H1 (cell line): Measurements from ENCODE around the gene PRDM2. TPM values are rescaled to one million over a fixed set of nuclear protein-coding genes. Genes with fewer than 3 reads are reported as not detected.

Experiments used
- CTCF ChIA-PET: fragments of 300-600 bp; sonication (Branson Sonifier 250); formaldehyde crosslinking; loops from one replicate; lab custom pipeline; 2021; ENCODE audit not compliant: partially characterized antibody; lab: Charles Lee
- POLR2A ChIA-PET: fragments of 300-600 bp; sonication (Branson Sonifier 250); formaldehyde crosslinking; loops from one replicate; lab custom pipeline; 2021; ENCODE audit warnings: inconsistent platforms; ENCODE audit not compliant: partially characterized antibody; lab: Charles Lee
- DNase-seq, 2 experiments: peaks; one replicate each; pipeline versions ENCODE4 v3.0.0 to v3.0.0-alpha.2; 2010 to 2022; ENCODE audit warnings: low spot score in 2 of 2, low read depth in 1 of 2, mixed read lengths in 1 of 2
- FAIRE-seq: peaks from 2 replicates; lab custom pipeline; 2011; peaks lifted over from hg19 to GRCh38; lab: Jason Lieb, UNC
- H2AFZ ChIP-seq: 2 replicates; pipeline ENCODE4 v1.8.1; 2012; ENCODE audit warnings: low read length, inconsistent platforms
- H2AK5ac ChIP-seq: 2 replicates; pipeline ENCODE4 v1.6.1; 2013; ENCODE audit warnings: low read depth, low read length
- H2BK120ac ChIP-seq: replicated peaks from 2 replicates; pipeline ENCODE3; 2013; ENCODE audit warnings: low read depth, low read length, inconsistent platforms
- H2BK12ac ChIP-seq: 2 replicates; pipeline ENCODE4 v1.6.1; 2013; ENCODE audit warnings: low read depth, low read length
- H2BK15ac ChIP-seq: 2 replicates; pipeline ENCODE4 v1.6.1; 2013; ENCODE audit warnings: low read length
- H2BK20ac ChIP-seq: 2 replicates; pipeline ENCODE4 v1.6.1; 2013; ENCODE audit warnings: low read length
- H2BK5ac ChIP-seq: 2 replicates; pipeline ENCODE4 v1.6.1; 2013; ENCODE audit warnings: low read depth, low read length
- H3K14ac ChIP-seq: 2 replicates; pipeline ENCODE4 v1.6.1; 2013; ENCODE audit warnings: inconsistent platforms; ENCODE audit not compliant: insufficient read length
- H3K18ac ChIP-seq: 2 replicates; pipeline ENCODE4 v1.6.1; 2013; ENCODE audit warnings: low read length; ENCODE audit errors: extremely low read depth
- H3K23ac ChIP-seq: 2 replicates; pipeline ENCODE4 v1.6.1; 2013; ENCODE audit warnings: inconsistent platforms; ENCODE audit not compliant: insufficient read length
- H3K23me2 ChIP-seq: 2 replicates; pipeline ENCODE4 v1.6.1; 2013; ENCODE audit warnings: low read depth, low read length
- H3K27ac ChIP-seq: 2 replicates; pipeline ENCODE4 v1.6.1; 2011; ENCODE audit warnings: low read depth, low read length, inconsistent platforms
- H3K27me3 ChIP-seq, 4 experiments: replicated peaks in 1 of 4; 1 replicate in 1 of 4; 2 replicates in 3 of 4; pipeline versions ENCODE4 v1.6.1 to v1.8.1; 2011 to 2013; ENCODE audit warnings: low read length in 3 of 4, mild to moderate bottlenecking in 3 of 4, inconsistent platforms in 2 of 4, mixed read lengths in 2 of 4, moderate library complexity in 1 of 4; ENCODE audit not compliant: control insufficient read depth in 3 of 4, insufficient read depth in 3 of 4; ENCODE audit errors: extremely low read depth in 1 of 4
- H3K36me3 ChIP-seq, 4 experiments: 2 replicates each; pipeline versions ENCODE4 v1.6.1 to v1.8.1; 2011 to 2013; ENCODE audit warnings: mild to moderate bottlenecking in 4 of 4, low read length in 3 of 4, moderate library complexity in 2 of 4, control low read depth in 1 of 4, inconsistent platforms in 1 of 4; ENCODE audit not compliant: insufficient read depth in 4 of 4, control insufficient read depth in 2 of 4
- H3K4ac ChIP-seq: replicated peaks from 2 replicates; pipeline ENCODE3; 2013; ENCODE audit warnings: low read length, low read depth, mixed read lengths, inconsistent platforms; ENCODE audit not compliant: insufficient read length
- H3K4me1 ChIP-seq, 4 experiments: replicated peaks in 1 of 4; 1 replicate in 1 of 4; 2 replicates in 3 of 4; pipeline versions ENCODE4 v1.6.1 to v1.8.1; 2011 to 2013; ENCODE audit warnings: low read length in 3 of 4, inconsistent platforms in 2 of 4, mixed read lengths in 1 of 4; ENCODE audit not compliant: insufficient read depth in 4 of 4, control insufficient read depth in 3 of 4
- H3K4me2 ChIP-seq, 2 experiments: 2 replicates each; pipeline versions ENCODE4 v1.6.1 to v1.8.1; 2011 to 2013; ENCODE audit warnings: low read depth in 2 of 2, low read length in 2 of 2, control low read depth in 1 of 2, inconsistent platforms in 1 of 2, mild to moderate bottlenecking in 1 of 2; ENCODE audit not compliant: insufficient read depth in 1 of 2
- H3K4me3 ChIP-seq, 4 experiments: fragments of 200-600, 300-600 bp in 1 of 4; sonication (generic), shearing (Covaris generic), sonication (Bioruptor Twin) in 1 of 4; 2 replicates each; pipeline versions ENCODE4 v1.5.1 to v1.8.1; 2011 to 2016; ENCODE audit warnings: low read length in 4 of 4, low read depth in 3 of 4, control low read depth in 2 of 4, inconsistent platforms in 2 of 4, mild to moderate bottlenecking in 2 of 4, mixed read lengths in 1 of 4, moderate library complexity in 1 of 4; ENCODE audit not compliant: insufficient read depth in 2 of 4; ENCODE audit errors: extremely low read depth in 1 of 4
- H3K56ac ChIP-seq: replicated peaks from 2 replicates; pipeline ENCODE3; 2013; ENCODE audit warnings: low read depth, mild to moderate bottlenecking, mixed read lengths, low read length, inconsistent platforms; ENCODE audit not compliant: insufficient read length
- H3K79me1 ChIP-seq: 2 replicates; pipeline ENCODE4 v1.6.1; 2013; ENCODE audit warnings: low read depth, low read length, control low read depth
- H3K79me2 ChIP-seq, 2 experiments: 2 replicates each; pipeline versions ENCODE4 v1.6.1 to v1.8.1; 2012 to 2013; ENCODE audit warnings: low read length in 2 of 2, mild to moderate bottlenecking in 2 of 2, inconsistent platforms in 1 of 2; ENCODE audit not compliant: insufficient read depth in 2 of 2, control insufficient read depth in 1 of 2
- H3K9ac ChIP-seq, 4 experiments: replicated peaks in 1 of 4; 1 replicate in 1 of 4; 2 replicates in 3 of 4; pipeline versions ENCODE4 v1.6.1 to v1.8.1; 2011 to 2013; ENCODE audit warnings: low read depth in 3 of 4, low read length in 3 of 4, control low read depth in 2 of 4, mild to moderate bottlenecking in 2 of 4, moderate library complexity in 2 of 4, inconsistent platforms in 1 of 4; ENCODE audit errors: extremely low read depth in 1 of 4
- H3K9me3 ChIP-seq, 2 experiments: 2 replicates each; pipeline versions ENCODE4 v1.6.1 to v1.8.1; 2012 to 2013; ENCODE audit warnings: mild to moderate bottlenecking in 2 of 2, moderate library complexity in 2 of 2, control low read depth in 1 of 2, inconsistent platforms in 1 of 2, low read depth in 1 of 2, low read length in 1 of 2, mixed read lengths in 1 of 2; ENCODE audit not compliant: insufficient read depth in 2 of 2
- H4K20me1 ChIP-seq, 2 experiments: replicated peaks in 1 of 2; 2 replicates each; pipeline versions ENCODE3 to v1.8.1; 2011 to 2013; ENCODE audit warnings: inconsistent platforms in 2 of 2, low read length in 2 of 2, mild to moderate bottlenecking in 1 of 2; ENCODE audit not compliant: insufficient read depth in 2 of 2, control insufficient read depth in 1 of 2
- H4K5ac ChIP-seq: 2 replicates; pipeline ENCODE4 v1.6.1; 2013; ENCODE audit warnings: low read length, low read depth, mixed read lengths, inconsistent platforms; ENCODE audit not compliant: insufficient read length
- H4K8ac ChIP-seq: 2 replicates; pipeline ENCODE4 v1.8.0; 2013; ENCODE audit warnings: mild to moderate bottlenecking, moderate library complexity, low read length, inconsistent platforms; ENCODE audit not compliant: insufficient read depth; ENCODE audit errors: extremely low read depth
- H4K91ac ChIP-seq: replicated peaks from 2 replicates; pipeline ENCODE3; 2013; ENCODE audit warnings: low read length, mixed read lengths, inconsistent platforms; ENCODE audit not compliant: insufficient read length
- E2F6 ChIP-seq: IDR thresholded peaks from 2 replicates; pipeline ENCODE4 v1.6.1; 2012; ENCODE audit warnings: inconsistent platforms
- WGBS, 2 experiments: shearing (Covaris generic) in 1 of 2; methylation state at CpG; one replicate each; pipeline versions ENCODE4 v1.1.6 to v1.1.7; 2013 to 2015; ENCODE audit warnings: low lambda C conversion rate in 2 of 2, mixed read lengths in 2 of 2, inconsistent platforms in 1 of 2, low coverage in 1 of 2, missing lambda C conversion rate in 1 of 2; ENCODE audit not compliant: insufficient replicate concordance in 2 of 2, insufficient coverage in 1 of 2, insufficient read length in 1 of 2; ENCODE audit errors: extremely low coverage in 1 of 2, missing lambda C conversion rate in 1 of 2; 5-methylcytosine and 5-hydroxymethylcytosine counted together
- polyA plus RNA-seq, 7 experiments: library from polyadenylated mRNA; depleted of rRNA in 3 of 7; stranded (reverse) in 5 of 7; unstranded in 2 of 7; fragments of >200 nt in 5 of 7; fragments of 200-250 nt in 2 of 7; gene quantifications; 1 replicate in 5 of 7; 2 replicates in 1 of 7; 4 replicates in 1 of 7; pipeline versions ENCODE4 v1.2.1 to v1.2.3, GENCODE V29; 2011 to 2013; ENCODE audit warnings: missing spikeins in 2 of 7, mixed read lengths in 2 of 7
- total RNA-seq: library from RNA; stranded (reverse); fragmentation: NEBNext Ultra II Directional; extraction: Animal tissue kit (Norgen Biotek cat#: 25700); gene quantifications from 2 replicates; pipeline ENCODE4 v1.2.1, GENCODE V29; 2021

PRDM2 gene
- total and polyA plus RNA-seq, 2 of the 8 experiments (the other 6 are each of a cell fraction or from before 2014, with no cell fraction given): 5.8 to 21.2 TPM

- DNase-seq (no peak), FAIRE-seq (no peak)
- H2AK5ac ChIP-seq: no peak overlapping the region
- no peaks in the 10 kb centered on the region for H3K36me3 ChIP-seq
- no peak overlapping the region for H3K56ac ChIP-seq
- no peak for TF ChIP-seq E2F6
- no peak overlapping the region for H2BK120ac ChIP-seq
- no peaks in the 10 kb centered on the region for H3K27me3 ChIP-seq
- H3K79me2 ChIP-seq: no peaks in the 10 kb centered on the region
- no peaks in the 10 kb centered on the region for H3K4me1 ChIP-seq
- 89% methylated on average over 4 of the region's 4 CpGs; no CpG with 5 or more reads in 1 of the 2 experiments for WGBS, 2 experiments
- no peaks in the 10 kb centered on the region for H3K9me3 ChIP-seq
- H3K18ac ChIP-seq: no peak overlapping the region
- no peak overlapping the region for H4K91ac ChIP-seq
- ChIA-PET CTCF (interaction anchor here (0.6 to 2.0 kb wide), 4 partner anchors 58 to 135 kb away, joined by 3 to 10 read pairs (median 4); no protein-coding TSS in a partner anchor), POLR2A (no interaction called here)
- H3K4me2 ChIP-seq: no peak overlapping the region
- H3K9ac ChIP-seq: no peak overlapping the region
- H3K27ac ChIP-seq: no peak overlapping the region
- H3K23me2 ChIP-seq: no peaks in the 10 kb centered on the region
- no peak overlapping the region for H4K8ac ChIP-seq
- no peak overlapping the region for H2BK5ac ChIP-seq
- H4K5ac ChIP-seq: no peak overlapping the region
- H2BK15ac ChIP-seq: no peak overlapping the region
- no peaks in the 10 kb centered on the region for H4K20me1 ChIP-seq
- no peak overlapping the region for H3K23ac ChIP-seq
- no peak overlapping the region for H2BK20ac ChIP-seq
- H2AFZ ChIP-seq: no peak overlapping the region
- H3K79me1 ChIP-seq: no peaks in the 10 kb centered on the region
- H3K4ac ChIP-seq: no peak overlapping the region
- H2BK12ac ChIP-seq: no peak overlapping the region
- H3K14ac ChIP-seq: no peak overlapping the region
- H3K4me3 ChIP-seq: no peak overlapping the region
These were observed 32.3 kb upstream of the PRDM2 start for GRCh38 chr1:13667691-13668090.
